ENCODE measurements around the gene RASSF4.

- no peak for TF ChIP-seq CTCF (conservative IDR thresholded peaks at IDR 0.05)
- no peak for TF ChIP-seq ZFX (IDR thresholded peaks at IDR 0.05)
Measured at GRCh38 chr10:44949915-44950314, 9.7 kb upstream of the RASSF4 start.

All from C4-2B (cell line).